Keratinocyte (primary cell): ENCODE data around the gene PRMT2.

Source experiments
- EZH2 ChIP-seq: IDR thresholded peaks from one replicate; pipeline ENCODE4 v1.6.1; 2012; ENCODE audit warnings: inconsistent platforms, mild to moderate bottlenecking, low read length, moderate library complexity
- TF ChIP-seq, protein P1 (sequence below), 3 experiments: IDR thresholded peaks in 1 of 3; conservative IDR thresholded peaks in 1 of 3; optimal IDR thresholded peaks in 1 of 3; 2 replicates in 2 of 3; 3 replicates in 1 of 3; pipeline versions ENCODE3 to v1.5.1; 2011; ENCODE audit warnings: low read length in 3 of 3, mild to moderate bottlenecking in 3 of 3, moderate library complexity in 2 of 3, control low read depth in 1 of 3, inconsistent platforms in 1 of 3; ENCODE audit not compliant: insufficient read depth in 2 of 3; ENCODE audit errors: extremely low read depth in 1 of 3

DNA sequence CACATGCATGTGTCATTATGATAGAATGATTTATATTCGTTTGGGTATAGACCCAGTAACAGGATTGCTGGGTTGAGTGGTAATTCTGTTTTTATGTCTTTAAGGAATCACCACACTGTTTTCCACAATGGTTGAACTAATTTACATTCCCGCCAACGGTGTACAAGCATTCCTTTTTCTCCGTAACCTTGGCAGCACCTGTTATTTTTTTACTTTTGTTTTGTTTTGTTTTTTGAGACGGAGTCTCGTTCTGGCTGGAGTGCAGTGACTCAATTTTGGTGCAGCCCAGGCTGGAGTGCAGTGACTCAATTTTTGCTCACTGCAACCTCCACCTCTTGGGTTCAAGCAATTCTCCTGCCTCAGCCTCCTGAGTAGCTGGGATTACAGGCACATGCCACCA, 22.1 kb upstream of the PRMT2 start:
- TF ChIP-seq, protein P1, sequence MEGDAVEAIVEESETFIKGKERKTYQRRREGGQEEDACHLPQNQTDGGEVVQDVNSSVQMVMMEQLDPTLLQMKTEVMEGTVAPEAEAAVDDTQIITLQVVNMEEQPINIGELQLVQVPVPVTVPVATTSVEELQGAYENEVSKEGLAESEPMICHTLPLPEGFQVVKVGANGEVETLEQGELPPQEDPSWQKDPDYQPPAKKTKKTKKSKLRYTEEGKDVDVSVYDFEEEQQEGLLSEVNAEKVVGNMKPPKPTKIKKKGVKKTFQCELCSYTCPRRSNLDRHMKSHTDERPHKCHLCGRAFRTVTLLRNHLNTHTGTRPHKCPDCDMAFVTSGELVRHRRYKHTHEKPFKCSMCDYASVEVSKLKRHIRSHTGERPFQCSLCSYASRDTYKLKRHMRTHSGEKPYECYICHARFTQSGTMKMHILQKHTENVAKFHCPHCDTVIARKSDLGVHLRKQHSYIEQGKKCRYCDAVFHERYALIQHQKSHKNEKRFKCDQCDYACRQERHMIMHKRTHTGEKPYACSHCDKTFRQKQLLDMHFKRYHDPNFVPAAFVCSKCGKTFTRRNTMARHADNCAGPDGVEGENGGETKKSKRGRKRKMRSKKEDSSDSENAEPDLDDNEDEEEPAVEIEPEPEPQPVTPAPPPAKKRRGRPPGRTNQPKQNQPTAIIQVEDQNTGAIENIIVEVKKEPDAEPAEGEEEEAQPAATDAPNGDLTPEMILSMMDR (optimal IDR thresholded peaks at IDR 0.05 in 1 of 3, IDR thresholded peaks at IDR 0.05 in 1 of 3, conservative IDR thresholded peaks at IDR 0.05 in 1 of 3; ENCODE audit: extremely low read depth in 1 of 3, insufficient read depth in 2 of 3, low read length in 3 of 3): no peak
- TF ChIP-seq EZH2: no peak
